Heart right ventricle (tissue), 16 donors: ENCODE measurements around the gene CNPY1. TPM values are rescaled to one million over a fixed set of nuclear protein-coding genes. Genes with fewer than 3 reads are reported as not detected.

Experiments used
- ATAC-seq, 8 donors: fragments of 200-7000 bp; cut with Tn5 transposase; one replicate each; pipeline ENCODE4 v1.9.1; 2020; ENCODE audit warnings: mild to moderate bottlenecking in 8 of 8, moderate library complexity in 8 of 8, moderate number of reproducible peaks in 1 of 8
- DNase-seq, 2 donors: peaks; one replicate each; pipeline ENCODE4 v3.0.0-alpha.2; 2020
- H3K27ac ChIP-seq, 10 donors: fragments of 200-600 bp; sonication (generic) in 2 of 10; one replicate each; pipeline versions ENCODE4 v1.5.0 to v1.8.0; 2020 to 2022; ENCODE audit warnings: mild to moderate bottlenecking in 3 of 10
- H3K27me3 ChIP-seq, 7 donors: fragments of 200-600 bp; one replicate each; pipeline ENCODE4 v1.8.0; 2021 to 2022; ENCODE audit warnings: mild to moderate bottlenecking in 2 of 7
- H3K36me3 ChIP-seq, 9 donors: fragments of 200-600 bp; sonication (generic) in 1 of 9; one replicate each; pipeline versions ENCODE4 v1.5.0 to v1.8.0; 2020 to 2022; ENCODE audit warnings: mild to moderate bottlenecking in 2 of 9
- H3K4me1 ChIP-seq, 9 donors: fragments of 200-600 bp; sonication (generic) in 1 of 9; one replicate each; pipeline versions ENCODE4 v1.5.0 to v1.8.0; 2020 to 2022; ENCODE audit warnings: mild to moderate bottlenecking in 4 of 9
- H3K4me3 ChIP-seq, 10 donors: fragments of 200-600 bp; sonication (generic) in 2 of 10; one replicate each; pipeline versions ENCODE4 v1.5.0 to v1.8.0; 2020 to 2022; ENCODE audit warnings: mild to moderate bottlenecking in 7 of 10, moderate library complexity in 2 of 10
- H3K9me3 ChIP-seq, 11 donors: fragments of 200-600 bp in 10 of 11; sonication (generic) in 2 of 11; one replicate each; pipeline versions ENCODE4 v1.5.0 to v1.8.0; 2013 to 2022; ENCODE audit warnings: mild to moderate bottlenecking in 2 of 11, control low read depth in 1 of 11, moderate library complexity in 1 of 11
- WGBS, 2 donors: extraction: QIAGEN DNeasy Blood & Tissue Kit; methylation state at CpG; one replicate each; pipeline ENCODE4 v1.1.7; 2013; ENCODE audit warnings: inconsistent platforms in 1 of 2; 5-methylcytosine and 5-hydroxymethylcytosine counted together
- intact Hi-C, 10 donors: fragments of 100-400 bp; cut with DNase I; formaldehyde crosslinking; loops; one replicate each; pipeline versions ENCODE4 v1.11.1 to v1.14.2; 2022
- polyA plus RNA-seq, 2 donors: library from polyadenylated mRNA; stranded (reverse); fragments of 200-250 nt; gene quantifications; one replicate each; pipeline ENCODE4 v1.2.3, GENCODE V29; 2013
- total RNA-seq, 10 donors: library from RNA; stranded (reverse); fragmentation: NEBNext Ultra II Directional in 3 of 10; extraction: Animal tissue kit (Norgen Biotek cat#: 25700) in 3 of 10; gene quantifications; one replicate each; pipeline versions ENCODE4 v1.2.1 to v1.2.4, GENCODE V29; 2021 to 2023
- TF ChIP-seq, protein P1 (sequence below), 9 donors: fragments of 200-600 bp; sonication (generic) in 2 of 9; IDR thresholded peaks; one replicate each; pipeline versions ENCODE4 v1.5.0 to v1.8.0; 2021 to 2022; ENCODE audit warnings: antibody characterized with exemption in 9 of 9, mild to moderate bottlenecking in 5 of 9, moderate library complexity in 1 of 9
- donor health status: Arrhythmogenic right ventricular cardiomyopathy.
- donor health status: ischemic (EF 13 %, LVEDD 7.1; RV severe dilation, severe dysfunction).
- donor health status: healthy with polysubstance abuse.
- donor health status: DM: no; HTN: yes; CAD: no.
- donor health status: DM: no; HTN: no; CAD: no.
- donor health status: ischemic (EF 25% LVEDD 6.9; RV normal size, moderate dysfunction).
- donor health status: ischemic (EF 25% LVEDD 5.7; RV mildly dilated, moderate dysfunction).
- donor health status: healthy.
- donor health status: DM: yes; HTN: yes; CAD: no.
- donor health status: Ischemic cardiomyopathy.
- donor health status: ischemic (EF 35%, LVEDD 5.7; RV mildly dilated, moderate dysfunction).
- donor health status: nonischemic (EF 11% LVEDD 7.7; RV severe dilation, severe dysfunction).
- donor health status: DM: yes; HTN: yes; CAD: no.
- donor health status: PGD.
- donor health status: ischemic (EF 29% LVEDD 5.4; RV normal size, mild dysfunction).
- donor health status: nonischemic (EF 23%, LVEDD 6.1; RV moderate dilation, normal function).

The CNPY1 gene
- total and polyA plus RNA-seq, 12 donors, result not detected

DNA sequence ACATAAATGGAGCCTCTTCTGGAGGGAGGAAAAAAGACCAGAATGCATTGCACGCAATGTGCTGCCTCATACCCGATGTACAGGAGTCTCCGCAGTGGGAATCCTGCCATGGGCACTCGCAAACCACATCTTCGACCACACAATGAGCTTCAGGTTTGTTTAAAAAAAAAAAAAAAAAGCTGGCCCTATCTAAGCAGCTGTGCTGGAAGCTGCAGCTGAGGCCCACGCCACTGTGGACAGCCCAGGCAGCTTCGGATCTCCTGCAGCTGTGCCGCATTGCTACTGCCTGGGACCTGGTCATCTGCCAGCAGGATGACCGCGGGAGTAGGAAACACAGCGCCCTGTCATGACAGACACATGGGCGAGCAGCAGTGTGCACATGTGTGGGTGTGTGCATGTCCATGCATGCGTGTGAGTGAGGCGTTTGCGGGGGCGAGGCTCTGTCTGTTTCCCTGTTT lies 62.5 kb downstream of the CNPY1 start:
- Histone ChIP-seq H3K27me3 (peaks cover 0 to 96% (median 86%) of the 10 kb centered on the region in 7 donors), H3K27ac (no peak overlapping the region), H3K36me3 (no peaks in the 10 kb centered on the region), H3K4me1 (peaks cover 0 to 8% (median 0%) of the 10 kb centered on the region in 9 donors), H3K4me3 (no peak overlapping the region), H3K9me3 (no peaks in the 10 kb centered on the region)
- intact Hi-C loops, result no loop called here
- ATAC-seq, result peak in 6 of 8 donors; percentile 46 to 60 (median 56)
- TF ChIP-seq, protein P1, sequence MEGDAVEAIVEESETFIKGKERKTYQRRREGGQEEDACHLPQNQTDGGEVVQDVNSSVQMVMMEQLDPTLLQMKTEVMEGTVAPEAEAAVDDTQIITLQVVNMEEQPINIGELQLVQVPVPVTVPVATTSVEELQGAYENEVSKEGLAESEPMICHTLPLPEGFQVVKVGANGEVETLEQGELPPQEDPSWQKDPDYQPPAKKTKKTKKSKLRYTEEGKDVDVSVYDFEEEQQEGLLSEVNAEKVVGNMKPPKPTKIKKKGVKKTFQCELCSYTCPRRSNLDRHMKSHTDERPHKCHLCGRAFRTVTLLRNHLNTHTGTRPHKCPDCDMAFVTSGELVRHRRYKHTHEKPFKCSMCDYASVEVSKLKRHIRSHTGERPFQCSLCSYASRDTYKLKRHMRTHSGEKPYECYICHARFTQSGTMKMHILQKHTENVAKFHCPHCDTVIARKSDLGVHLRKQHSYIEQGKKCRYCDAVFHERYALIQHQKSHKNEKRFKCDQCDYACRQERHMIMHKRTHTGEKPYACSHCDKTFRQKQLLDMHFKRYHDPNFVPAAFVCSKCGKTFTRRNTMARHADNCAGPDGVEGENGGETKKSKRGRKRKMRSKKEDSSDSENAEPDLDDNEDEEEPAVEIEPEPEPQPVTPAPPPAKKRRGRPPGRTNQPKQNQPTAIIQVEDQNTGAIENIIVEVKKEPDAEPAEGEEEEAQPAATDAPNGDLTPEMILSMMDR (IDR thresholded peaks at IDR 0.05), result no peak
- WGBS, 2 donors, result 50 to 64% methylated on average over 16 of the region's 16 CpGs
- DNase-seq, result no peak

- 28 to 37% methylated on average over 13 of the region's 13 CpGs for WGBS, 2 donors
- H3K4me3 ChIP-seq, result peak overlapping the region in 1 of 10 donors; percentile 9
- ATAC-seq, result peak in 3 of 8 donors; percentile 18 to 43 (median 28)
- peaks cover 0 to 8% (median 0%) of the 10 kb centered on the region in 9 donors for H3K4me1 ChIP-seq
- H3K36me3 ChIP-seq, result no peaks in the 10 kb centered on the region
- H3K9me3 ChIP-seq, result no peaks in the 10 kb centered on the region
- DNase-seq, result no peak
- TF ChIP-seq, protein P1 (IDR thresholded peaks at IDR 0.05), result no peak
- intact Hi-C loops, result no loop called here
- H3K27ac ChIP-seq, result no peak overlapping the region
- H3K27me3 ChIP-seq, result peaks cover 0 to 96% (median 86%) of the 10 kb centered on the region in 7 donors
Observed at GRCh38 chr7:155483245-155483644, 63.1 kb downstream of the CNPY1 start.

DNA sequence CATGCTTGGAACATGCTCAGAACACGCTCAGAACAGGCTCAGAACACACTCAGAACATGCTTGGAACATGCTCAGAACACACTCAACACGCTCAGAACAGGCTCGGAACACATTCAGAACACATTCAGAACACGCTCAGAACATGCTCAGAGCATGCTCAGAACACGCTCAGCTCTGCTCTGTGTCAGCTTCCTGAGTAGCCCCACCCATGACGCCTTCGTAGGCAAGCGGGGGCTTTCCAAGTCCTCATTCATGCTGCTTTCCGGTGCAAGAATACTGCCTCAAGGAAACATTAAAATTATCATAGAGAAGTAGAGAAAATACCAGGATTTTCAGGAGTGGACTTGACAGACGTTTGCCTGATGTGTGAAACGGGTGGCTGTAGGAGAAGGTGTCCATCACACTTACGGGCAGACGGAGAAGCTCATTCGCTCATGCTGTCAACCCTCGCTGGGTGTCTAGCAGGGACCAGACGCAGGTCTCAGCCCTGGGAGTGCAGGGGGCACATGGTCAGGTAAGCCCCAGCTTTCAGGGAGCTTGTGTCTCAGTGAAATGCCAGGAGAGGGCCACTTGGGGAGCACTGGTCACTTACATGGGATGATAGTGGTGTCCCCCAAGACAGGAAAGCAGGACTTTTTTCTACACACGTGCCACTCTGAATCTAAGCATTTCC lies 63.7 kb downstream of the CNPY1 start:
- Histone ChIP-seq H3K36me3 (no peaks in the 10 kb centered on the region), H3K27me3 (peaks cover 0 to 96% (median 87%) of the 10 kb centered on the region in 7 donors), H3K9me3 (no peaks in the 10 kb centered on the region), H3K4me1 (peaks cover 0 to 8% (median 0%) of the 10 kb centered on the region in 9 donors), H3K4me3 (peak overlapping the region in 1 of 10 donors; percentile 9), H3K27ac (no peak overlapping the region)
- ATAC-seq (peak in 5 of 8 donors; percentile 33 to 74 (median 64)), DNase-seq (no peak)
- whole genome bisulfite sequencing, 2 donors, result 53 to 58% methylated on average over 17 of the region's 17 CpGs
- intact Hi-C loops, result no loop called here
- TF ChIP-seq, protein P1 (IDR thresholded peaks at IDR 0.05), result no peak

- DNase-seq (no peak), ATAC-seq (no peak)
- WGBS, 2 donors, result 93 to 94% methylated on average over 11 of the region's 11 CpGs
- no peak overlapping the region for H3K27ac ChIP-seq
- H3K9me3 ChIP-seq, result no peaks in the 10 kb centered on the region
- H3K36me3 ChIP-seq, result no peaks in the 10 kb centered on the region
- TF ChIP-seq, protein P1 (IDR thresholded peaks at IDR 0.05), result no peak
- H3K4me1 ChIP-seq, result peaks cover 0 to 8% (median 0%) of the 10 kb centered on the region in 9 donors
- H3K4me3 ChIP-seq, result no peak overlapping the region
- intact Hi-C loops, result no loop called here
- peaks cover 0 to 96% (median 87%) of the 10 kb centered on the region in 7 donors for H3K27me3 ChIP-seq
Observed at GRCh38 chr7:155481764-155482163, 64.6 kb downstream of the CNPY1 start.
